Smooth muscle cell (in vitro differentiated cells): Measurements from ENCODE around the gene BEAN1. TPM values are rescaled to one million over a fixed set of nuclear protein-coding genes. Genes with fewer than 3 reads are reported as not detected.

Experiments used
- DNase-seq: peaks from one replicate; lab custom pipeline; 2025; ENCODE audit not compliant: unreplicated experiment; lab: John Stamatoyannopoulos, UW
- H2AFZ ChIP-seq: fragments of 200-600 bp; sonication (generic); 2 replicates; pipeline ENCODE4 v1.6.0; 2016; ENCODE audit warnings: antibody characterized with exemption, low read depth, mild to moderate bottlenecking
- H3F3A ChIP-seq: fragments of 200-600 bp; sonication (generic); 2 replicates; pipeline ENCODE4 v1.6.0; 2017; ENCODE audit warnings: antibody characterized with exemption, low read depth
- H3K27ac ChIP-seq: fragments of 200-600 bp; sonication (generic); 2 replicates; pipeline ENCODE4 v1.5.1; 2016; ENCODE audit warnings: low read depth, mild to moderate bottlenecking
- H3K27me3 ChIP-seq: fragments of 200-600 bp; sonication (generic); 2 replicates; pipeline ENCODE4 v1.6.1; 2016; ENCODE audit warnings: low read depth, mild to moderate bottlenecking
- H3K36me3 ChIP-seq: fragments of 200-600 bp; sonication (generic); 2 replicates; pipeline ENCODE4 v1.5.1; 2016; ENCODE audit warnings: low read depth
- H3K4me1 ChIP-seq: fragments of 200-600 bp; sonication (generic); 2 replicates; pipeline ENCODE4 v1.5.1; 2016; ENCODE audit warnings: low read depth
- H3K4me2 ChIP-seq: fragments of 200-600 bp; sonication (generic); 2 replicates; pipeline ENCODE4 v1.6.0; 2016; ENCODE audit warnings: mild to moderate bottlenecking
- H3K4me3 ChIP-seq: fragments of 200-600 bp; sonication (generic); 2 replicates; pipeline ENCODE4 v1.5.1; 2016; ENCODE audit warnings: mild to moderate bottlenecking
- H3K79me2 ChIP-seq: fragments of 200-600 bp; sonication (generic); 2 replicates; pipeline ENCODE4 v1.6.0; 2016; ENCODE audit warnings: low read depth, mild to moderate bottlenecking
- H3K9ac ChIP-seq: fragments of 200-600 bp; sonication (generic); 2 replicates; pipeline ENCODE4 v1.6.0; 2016; ENCODE audit warnings: low read depth
- H3K9me3 ChIP-seq: fragments of 200-600 bp; sonication (generic); replicated peaks from 2 replicates; pipeline ENCODE4 v1.5.1; 2016; ENCODE audit warnings: low read depth
- H4K20me1 ChIP-seq: fragments of 200-600 bp; sonication (generic); 2 replicates; pipeline ENCODE4 v1.6.0; 2016; ENCODE audit warnings: low read depth
- CTCF ChIP-seq: fragments of 200-600 bp; sonication (generic); IDR thresholded peaks from 2 replicates; pipeline ENCODE4 v1.5.1; 2017; ENCODE audit warnings: borderline replicate concordance, mild to moderate bottlenecking, antibody characterized with exemption; ENCODE audit not compliant: insufficient read depth, poor library complexity, severe bottlenecking
- WGBS: methylation state at CpG from one replicate; pipeline ENCODE4 v1.1.7; 2016; ENCODE audit warnings: low lambda C conversion rate; 5-methylcytosine and 5-hydroxymethylcytosine counted together
- polyA plus RNA-seq: library from polyadenylated mRNA; unstranded; fragments of >200 nt; fragmentation: Nextera tagmentation; extraction: Ambion mirVana; gene quantifications from 2 replicates; pipeline ENCODE4 v1.2.1, GENCODE V29; 2016
- total RNA-seq: library from RNA; depleted of rRNA; stranded (reverse); fragments of >200 nt; gene quantifications from 2 replicates; pipeline ENCODE4 v1.2.3, GENCODE V29; 2014

The BEAN1 gene
- total and polyA plus RNA-seq, 2 experiments from 2014 or later: 0.94 to 4.9 TPM

- Histone ChIP-seq H4K20me1 (no peaks in the 10 kb centered on the region), H3K79me2 (no peaks in the 10 kb centered on the region), H3K4me2 (peak overlapping the region; percentile 45), H3K36me3 (no peaks in the 10 kb centered on the region), H3F3A (peaks cover 8% of the 10 kb centered on the region), H3K4me1 (peaks cover 28% of the 10 kb centered on the region), H3K27ac (peak overlapping the region; percentile 97), H3K9me3 (no peaks in the 10 kb centered on the region), H3K4me3 (no peak overlapping the region), H3K9ac (no peak overlapping the region), H3K27me3 (no peaks in the 10 kb centered on the region), H2AFZ (no peak overlapping the region)
- TF ChIP-seq CTCF: peak; percentile 31
- no peak for DNase-seq
- 87% methylated on average over 12 of the region's 12 CpGs for WGBS
Measured at GRCh38 chr16:66515596-66516508, 88.8 kb downstream of the BEAN1 start.

- Histone ChIP-seq H3K27me3 (no peaks in the 10 kb centered on the region), H3K79me2 (no peaks in the 10 kb centered on the region), H3F3A (peaks cover 8% of the 10 kb centered on the region), H3K9me3 (no peaks in the 10 kb centered on the region), H3K9ac (no peak overlapping the region), H3K27ac (peak overlapping the region; percentile 97), H3K4me3 (no peak overlapping the region), H3K4me1 (peaks cover 22% of the 10 kb centered on the region), H3K4me2 (peak overlapping the region; percentile 45), H2AFZ (no peak overlapping the region), H4K20me1 (no peaks in the 10 kb centered on the region), H3K36me3 (no peaks in the 10 kb centered on the region)
- 77% methylated on average over 8 of the region's 8 CpGs for WGBS
- DNase-seq: no peak
- TF ChIP-seq CTCF: no peak
Measured at GRCh38 chr16:66516509-66516807, 89.4 kb downstream of the BEAN1 start.

- Histone ChIP-seq H3K4me2 (peak overlapping the region; percentile 71), H3K27ac (peak overlapping the region; percentile 97), H3K9ac (peak overlapping the region; percentile 87), H2AFZ (no peak overlapping the region), H3K9me3 (no peaks in the 10 kb centered on the region), H3K4me1 (peaks cover 22% of the 10 kb centered on the region), H3K36me3 (no peaks in the 10 kb centered on the region), H3K79me2 (no peaks in the 10 kb centered on the region), H4K20me1 (no peaks in the 10 kb centered on the region), H3K4me3 (no peak overlapping the region), H3F3A (peaks cover 8% of the 10 kb centered on the region), H3K27me3 (no peaks in the 10 kb centered on the region)
- WGBS: 56% methylated on average over 14 of the region's 15 CpGs
- no peak for TF ChIP-seq CTCF
- peak; percentile 58 for DNase-seq
Measured at GRCh38 chr16:66516808-66517585, 89.9 kb downstream of the BEAN1 start.
